IMR-90 (cell line): ENCODE data around the gene ISCA1. TPM values are rescaled to one million over a fixed set of nuclear protein-coding genes. Genes with fewer than 3 reads are reported as not detected.
A peak's percentile ranks its signal among the peaks of the same experiment; 100 is the strongest.

Source experiments
- ATAC-seq: fragments of 200-7000 bp; cut with Tn5 transposase; 2 replicates; pipeline ENCODE4 v1.9.1; 2020; ENCODE audit warnings: low read depth, mild to moderate bottlenecking, moderate library complexity
- Bru-seq: library from RNA; stranded (reverse); fragments of 400-500 nt; gene quantifications from one replicate; lab custom pipeline; 2021; lab: Mats Ljungman, UMichigan
- BruChase-seq, 2 experiments: library from RNA; stranded (reverse); fragments of 400-500 nt; gene quantifications; one replicate each; lab custom pipeline; 2021; lab: Mats Ljungman, UMichigan
- BruUV-seq: library from RNA; stranded (reverse); fragments of 400-500 nt; replicated peaks from 2 replicates; lab custom pipeline; 2021; lab: Mats Ljungman, UMichigan
- CTCF ChIA-PET: fragments of 300-600 bp; formaldehyde crosslinking; extraction: SDS; loops from one replicate; lab custom pipeline; 2021; ENCODE audit warnings: antibody characterized with exemption; lab: Yijun Ruan, JAX
- POLR2A ChIA-PET: fragments of 300-600 bp; sonication (Branson Sonifier 250); formaldehyde crosslinking; loops from one replicate; lab custom pipeline; 2022; ENCODE audit warnings: antibody characterized with exemption; ENCODE audit not compliant: unreplicated experiment; lab: Charles Lee
- DNase-seq: peaks from one replicate; pipeline ENCODE4 v3.0.0; 2013
- H2AFZ ChIP-seq: replicated peaks from 2 replicates; pipeline ENCODE3; 2013; ENCODE audit warnings: low read length, mild to moderate bottlenecking; ENCODE audit not compliant: poor library complexity
- H2AK5ac ChIP-seq: 2 replicates; pipeline ENCODE4 v1.6.1; 2013; ENCODE audit warnings: low read depth, low read length, inconsistent platforms
- H2AK9ac ChIP-seq: replicated peaks from 2 replicates; pipeline ENCODE3; 2013; ENCODE audit warnings: mild to moderate bottlenecking, low read depth, low read length, moderate library complexity; ENCODE audit not compliant: poor library complexity
- H2BK120ac ChIP-seq: 2 replicates; pipeline ENCODE4 v1.6.1; 2013; ENCODE audit warnings: low read depth, low read length, inconsistent platforms
- H2BK15ac ChIP-seq: 3 replicates; pipeline ENCODE4 v1.6.1; 2013; ENCODE audit warnings: low read depth, low read length, inconsistent platforms
- H2BK20ac ChIP-seq: 2 replicates; pipeline ENCODE4 v1.6.1; 2013; ENCODE audit warnings: low read depth, mild to moderate bottlenecking, inconsistent platforms, low read length, moderate library complexity
- H2BK5ac ChIP-seq: 2 replicates; pipeline ENCODE4 v1.6.1; 2013; ENCODE audit warnings: mild to moderate bottlenecking, low read depth, low read length, inconsistent platforms; ENCODE audit not compliant: poor library complexity, severe bottlenecking
- H3K14ac ChIP-seq: replicated peaks from 2 replicates; pipeline ENCODE4 v1.6.1; 2013; ENCODE audit warnings: low read depth, low read length, inconsistent platforms
- H3K18ac ChIP-seq: 2 replicates; pipeline ENCODE4 v1.6.1; 2013; ENCODE audit warnings: low read depth, low read length, control low read depth
- H3K23ac ChIP-seq: 2 replicates; pipeline ENCODE4 v1.6.1; 2013; ENCODE audit warnings: low read depth, low read length, inconsistent platforms
- H3K27ac ChIP-seq: 2 replicates; pipeline ENCODE4 v1.5.1; 2013; ENCODE audit warnings: mild to moderate bottlenecking, control low read depth, low read length; ENCODE audit not compliant: insufficient read depth
- H3K27me3 ChIP-seq: 2 replicates; pipeline ENCODE4 v1.6.1; 2013; ENCODE audit warnings: low read length; ENCODE audit not compliant: control insufficient read depth, insufficient read depth
- H3K36me3 ChIP-seq: 2 replicates; pipeline ENCODE4 v1.6.1; 2013; ENCODE audit warnings: low read length, mixed read lengths; ENCODE audit not compliant: control insufficient read depth, insufficient read depth
- H3K4ac ChIP-seq: 2 replicates; pipeline ENCODE4 v1.6.1; 2013; ENCODE audit warnings: low read depth, low read length, inconsistent platforms
- H3K4me1 ChIP-seq: 2 replicates; pipeline ENCODE4 v1.6.1; 2013; ENCODE audit warnings: low read length, mixed read lengths; ENCODE audit not compliant: control insufficient read depth, insufficient read depth
- H3K4me2 ChIP-seq: 2 replicates; pipeline ENCODE4 v1.6.1; 2013; ENCODE audit warnings: low read depth, mild to moderate bottlenecking, control low read depth, low read length, moderate library complexity
- H3K4me3 ChIP-seq: 2 replicates; pipeline ENCODE4 v1.5.1; 2013; ENCODE audit warnings: low read depth, mild to moderate bottlenecking, control low read depth, low read length, moderate library complexity; ENCODE audit not compliant: insufficient read depth
- H3K56ac ChIP-seq: 2 replicates; pipeline ENCODE4 v1.6.1; 2013; ENCODE audit warnings: low read length, inconsistent platforms; ENCODE audit not compliant: insufficient read depth; ENCODE audit errors: extremely low read depth
- H3K79me1 ChIP-seq, 2 experiments: 2 replicates each; pipeline ENCODE4 v1.6.1; 2013; ENCODE audit warnings: low read length in 2 of 2, inconsistent platforms in 1 of 2, low read depth in 1 of 2
- H3K9ac ChIP-seq: 2 replicates; pipeline ENCODE4 v1.6.1; 2013; ENCODE audit warnings: low read depth, low read length, control low read depth
- H3K9me1 ChIP-seq: 2 replicates; pipeline ENCODE4 v1.6.1; 2013; ENCODE audit warnings: low read length, inconsistent platforms; ENCODE audit not compliant: insufficient read depth
- H3K9me3 ChIP-seq: 2 replicates; pipeline ENCODE4 v1.6.1; 2013; ENCODE audit warnings: low read length; ENCODE audit not compliant: control insufficient read depth, insufficient read depth
- H4K20me1 ChIP-seq: 2 replicates; pipeline ENCODE4 v1.6.1; 2013; ENCODE audit warnings: low read length, inconsistent platforms; ENCODE audit not compliant: insufficient read depth
- H4K5ac ChIP-seq: 2 replicates; pipeline ENCODE4 v1.6.1; 2013; ENCODE audit warnings: mild to moderate bottlenecking, low read depth, low read length, control low read depth
- H4K8ac ChIP-seq, 2 experiments: 2 replicates each; pipeline ENCODE4 v1.6.1; 2013; ENCODE audit warnings: low read depth in 2 of 2, low read length in 2 of 2, control low read depth in 1 of 2, inconsistent platforms in 1 of 2
- H4K91ac ChIP-seq: 2 replicates; pipeline ENCODE4 v1.6.1; 2013; ENCODE audit warnings: low read depth, low read length, inconsistent platforms; ENCODE audit not compliant: insufficient read depth
- CHD1 ChIP-seq: IDR thresholded peaks from 2 replicates; pipeline ENCODE4 v1.6.1; 2012; ENCODE audit warnings: low read depth, low read length, improper control_type of control experiment
- FOS ChIP-seq: fragments of 150-350 bp; IDR thresholded peaks from 2 replicates; pipeline ENCODE4 v1.6.1; 2016; ENCODE audit warnings: low read depth, low read length
- MAFK ChIP-seq: IDR thresholded peaks from 2 replicates; pipeline ENCODE4 v1.6.1; 2012; ENCODE audit warnings: low read depth, low read length, improper control_type of control experiment
- MAZ ChIP-seq: IDR thresholded peaks from 2 replicates; pipeline ENCODE4 v1.6.1; 2012; ENCODE audit warnings: low read depth, mild to moderate bottlenecking, low read length, improper control_type of control experiment, moderate library complexity, borderline replicate concordance
- MXI1 ChIP-seq: IDR thresholded peaks from 2 replicates; pipeline ENCODE4 v1.6.1; 2012; ENCODE audit warnings: low read depth, mild to moderate bottlenecking, low read length, moderate library complexity, borderline replicate concordance
- NFE2L2 ChIP-seq: fragments of 150-350 bp; IDR thresholded peaks from 2 replicates; pipeline ENCODE4 v1.6.1; 2016; ENCODE audit warnings: low read depth, mild to moderate bottlenecking, low read length
- RAD21 ChIP-seq: IDR thresholded peaks from 2 replicates; pipeline ENCODE4 v1.6.1; 2012; ENCODE audit warnings: low read length, improper control_type of control experiment
- RCOR1 ChIP-seq: IDR thresholded peaks from 2 replicates; pipeline ENCODE4 v1.6.1; 2012; ENCODE audit warnings: mild to moderate bottlenecking, low read length, improper control_type of control experiment; ENCODE audit not compliant: insufficient replicate concordance
- WGBS, 2 experiments: methylation state at CpG; one replicate each; pipeline versions ENCODE4 v1.1.5 to v1.1.7; 2013; ENCODE audit warnings: missing lambda C conversion rate in 2 of 2; ENCODE audit not compliant: insufficient read length in 1 of 2; ENCODE audit errors: extremely low coverage in 2 of 2; 5-methylcytosine and 5-hydroxymethylcytosine counted together
- dilution Hi-C: fragments of 300-500 bp; cut with HindIII; formaldehyde crosslinking; loops from one replicate; pipeline ENCODE4 v1.14.3; 2018; ENCODE audit warnings: low sequenced_read_pairs; ENCODE audit not compliant: unreplicated experiment
- in situ Hi-C: fragments of 300-500 bp; cut with MboI; formaldehyde crosslinking; loops from 3 replicates; pipeline ENCODE4 v1.14.3; 2019; ENCODE audit warnings: low sequenced_read_pairs, inconsistent platforms, mixed read lengths
- intact Hi-C: fragments of 100-400 bp; cut with micrococcal nuclease; formaldehyde crosslinking; loops from 2 replicates; pipeline ENCODE4 v1.10.0; 2022
- long read RNA-seq: library from polyadenylated mRNA; unstranded; transcript quantifications from one replicate; pipeline ENCODE4 v2.0.0, GENCODE V29; 2021; ENCODE audit not compliant: unreplicated experiment
- polyA plus RNA-seq, 3 experiments: library from polyadenylated mRNA; depleted of rRNA; stranded (reverse); fragments of >200 nt; gene quantifications; 2 replicates each; pipeline ENCODE4 v1.2.3, GENCODE V29; 2012; ENCODE audit warnings: low replicate concordance in 1 of 3
- total RNA-seq: library from RNA; depleted of rRNA; stranded (reverse); fragments of >200 nt; gene quantifications from 2 replicates; pipeline ENCODE4 v1.2.3, GENCODE V29; 2012; rRNA removed
- TF ChIP-seq, protein P1 (sequence below): fragments of 150-350 bp; IDR thresholded peaks from 2 replicates; pipeline ENCODE4 v1.6.1; 2016; ENCODE audit warnings: low read depth, mild to moderate bottlenecking, low read length, moderate library complexity, borderline replicate concordance
- TF ChIP-seq, protein P2 (sequence below): fragments of 150-350 bp; IDR thresholded peaks from 2 replicates; pipeline ENCODE4 v1.6.1; 2017; ENCODE audit warnings: mild to moderate bottlenecking, antibody characterized with exemption, low read length, low read depth

The ISCA1 gene
- total RNA-seq (14.7 and 26.4 TPM in 2 replicates), polyA plus RNA-seq (2012; rRNA removed) (14.0 and 15.1 TPM in 2 replicates), Bru-seq, nascent RNA (percentile 71 among the genes with signal in this experiment), BruChase-seq, experiment 1, labeled RNA remaining after a 6-hour chase (percentile 74 among the genes with signal in this experiment), BruChase-seq, experiment 2, labeled RNA remaining after a 2-hour chase (percentile 73 among the genes with signal in this experiment)
- polyA plus RNA-seq (2012; cell fraction: cytosol; rRNA removed): 3.7 and 4.1 TPM in 2 replicates
- polyA plus RNA-seq (2012; cell fraction: nucleus; rRNA removed; ENCODE audit: low replicate concordance): 2.8 and 14.3 TPM in 2 replicates
- long read RNA-seq, transcript ISCA1-203 (4 exons, 1,958 nt): major isoform, 16 of 22 reads
- long read RNA-seq, partial matches to known transcripts: 1 of 22 reads
- long read RNA-seq, other reads (novel, unspliced or antisense): 2 of 22 reads

DNA sequence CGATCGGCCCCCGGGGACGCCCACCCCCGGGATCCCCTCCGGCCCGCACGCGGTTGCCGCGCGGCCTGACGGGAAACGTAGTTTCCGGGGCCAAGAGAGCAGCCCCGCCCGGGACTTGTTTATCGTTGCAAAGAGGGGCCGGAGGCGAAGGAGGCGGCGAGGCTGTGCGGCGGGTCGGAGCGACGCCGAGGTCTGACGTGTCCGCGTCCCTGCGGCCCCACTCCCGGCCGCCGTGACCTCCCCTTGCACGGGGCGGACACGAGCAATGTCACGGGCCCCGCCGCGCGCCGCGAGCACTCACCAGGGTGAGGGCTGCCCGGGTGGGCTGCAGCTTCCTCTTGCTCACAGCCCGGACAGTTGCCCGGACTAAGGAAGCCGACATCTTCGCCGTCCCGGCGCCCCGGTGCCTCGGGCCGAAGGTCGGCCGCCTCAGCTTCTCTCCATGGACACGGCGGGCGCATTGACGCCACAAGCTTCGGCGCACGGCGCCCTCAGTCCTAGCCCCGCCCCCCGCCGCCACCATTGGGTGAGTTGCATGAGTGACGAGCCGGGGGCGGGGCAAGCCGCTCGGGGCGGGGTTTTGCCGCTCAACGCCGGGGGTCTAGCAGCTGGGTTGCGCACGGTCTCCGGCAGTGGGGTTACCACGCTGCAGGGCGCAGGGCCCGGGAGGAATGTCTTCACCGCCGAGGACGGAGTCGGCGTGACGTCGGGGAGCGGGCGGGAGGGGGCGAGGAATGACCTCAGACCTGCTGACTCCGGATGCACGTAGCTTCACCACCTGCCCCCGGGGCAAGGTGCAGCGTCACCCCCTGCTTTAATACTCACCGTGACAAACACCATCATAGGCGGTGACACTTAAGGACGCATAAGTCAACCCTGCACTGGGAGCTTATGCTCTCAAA lies at the start of gene ISCA1:
ISCA1 (minus strand) TSS at position 462 of the 902 bp plus-strand sequence; CDS start at position 382, 80 bp downstream.
- Histone ChIP-seq H2BK20ac (no peak within 1 kb of the TSS), H4K8ac (peak within 1 kb of the TSS; percentile 43 to 85), H3K36me3 (no peaks in the 10 kb centered on the region; the same call in none of the 2 replicates), H3K18ac (peak within 1 kb of the TSS; percentile 76), H3K56ac (peak within 1 kb of the TSS; percentile 92), H4K91ac (peak within 1 kb of the TSS; percentile 78), H3K27ac (peak within 1 kb of the TSS; percentile 88), H4K20me1 (peaks cover 15% of the 10 kb centered on the region), H3K4me2 (peak within 1 kb of the TSS; percentile 98), H2BK5ac (peak within 1 kb of the TSS; percentile 93), H4K5ac (peak within 1 kb of the TSS; percentile 85), H3K9me1 (peaks cover 10% of the 10 kb centered on the region), H2AFZ (peak within 1 kb of the TSS; percentile 98), H3K4me3 (peak within 1 kb of the TSS; percentile 92), H2AK5ac (peak within 1 kb of the TSS; percentile 83), H3K14ac (peak within 1 kb of the TSS; percentile 91), H3K9me3 (no peaks in the 10 kb centered on the region), H2AK9ac (peak within 1 kb of the TSS; percentile 95), H2BK15ac (0 out of 3 replicates have a peak within 1 kb of the TSS, but pooled peaks have one; percentile 78), H3K79me1 (peaks cover 21 to 31% of the 10 kb centered on the region in 2 experiments), H3K27me3 (no peaks in the 10 kb centered on the region), H3K4ac (peak within 1 kb of the TSS; percentile 85), H3K9ac (peak within 1 kb of the TSS; percentile 96), H3K23ac (peak within 1 kb of the TSS; percentile 95), H3K4me1 (peaks cover 4% of the 10 kb centered on the region), H2BK120ac (peak within 1 kb of the TSS; percentile 70; the same call in 1 of the 2 replicates)
- POLR2A ChIA-PET: interaction anchor here (0.5 to 0.6 kb wide), 2 partner anchors 10 to 303 kb away, joined by 3 read pairs; no protein-coding TSS in a partner anchor
- no TSS peak for BruUV-seq
- WGBS, 2 experiments: 3% methylated on average over 17 of the region's 101 CpGs; no CpG with 5 or more reads in 1 of the 2 experiments
- DNase-seq: peak; percentile 87
- dilution Hi-C loops: no loop called here
- in situ Hi-C loops: no loop called here
- intact Hi-C loops: loop anchor here (5.0 kb wide), 2 partner anchors 125 to 340 kb away; partner anchors contain the start of gene NAA35
- CTCF ChIA-PET: interaction anchor here (2.2 kb wide), 1 partner anchor 80 kb away, joined by 5 read pairs; no protein-coding TSS in a partner anchor
- ATAC-seq: peak; percentile 94
- no peak for TF ChIP-seq NFE2L2
- no peak for TF ChIP-seq FOS
- TF ChIP-seq RCOR1: peak; percentile 68
- TF ChIP-seq, protein P1, sequence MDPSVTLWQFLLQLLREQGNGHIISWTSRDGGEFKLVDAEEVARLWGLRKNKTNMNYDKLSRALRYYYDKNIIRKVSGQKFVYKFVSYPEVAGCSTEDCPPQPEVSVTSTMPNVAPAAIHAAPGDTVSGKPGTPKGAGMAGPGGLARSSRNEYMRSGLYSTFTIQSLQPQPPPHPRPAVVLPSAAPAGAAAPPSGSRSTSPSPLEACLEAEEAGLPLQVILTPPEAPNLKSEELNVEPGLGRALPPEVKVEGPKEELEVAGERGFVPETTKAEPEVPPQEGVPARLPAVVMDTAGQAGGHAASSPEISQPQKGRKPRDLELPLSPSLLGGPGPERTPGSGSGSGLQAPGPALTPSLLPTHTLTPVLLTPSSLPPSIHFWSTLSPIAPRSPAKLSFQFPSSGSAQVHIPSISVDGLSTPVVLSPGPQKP: no peak
- no peak for TF ChIP-seq MAFK
- 0 out of 2 replicates have a peak, but pooled peaks have one; percentile 52 for TF ChIP-seq CHD1
- TF ChIP-seq RAD21: no peak
- TF ChIP-seq MXI1: no peak
- peak; percentile 78; the same call in 1 of the 2 replicates for TF ChIP-seq MAZ
- TF ChIP-seq, protein P2, sequence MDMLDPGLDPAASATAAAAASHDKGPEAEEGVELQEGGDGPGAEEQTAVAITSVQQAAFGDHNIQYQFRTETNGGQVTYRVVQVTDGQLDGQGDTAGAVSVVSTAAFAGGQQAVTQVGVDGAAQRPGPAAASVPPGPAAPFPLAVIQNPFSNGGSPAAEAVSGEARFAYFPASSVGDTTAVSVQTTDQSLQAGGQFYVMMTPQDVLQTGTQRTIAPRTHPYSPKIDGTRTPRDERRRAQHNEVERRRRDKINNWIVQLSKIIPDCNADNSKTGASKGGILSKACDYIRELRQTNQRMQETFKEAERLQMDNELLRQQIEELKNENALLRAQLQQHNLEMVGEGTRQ: 0 out of 2 replicates have a peak, but pooled peaks have one; percentile 12
